HG03558 (cell line): ENCODE measurements around the gene FBXO21.

Experiments used
- ATAC-seq: cut with Tn5 transposase; IDR thresholded peaks from one replicate; pipeline ENCODE4 v1.9.1; 2021; ENCODE audit warnings: moderate number of reproducible peaks; ENCODE audit not compliant: unreplicated experiment; ENCODE audit errors: extremely low read depth

The FBXO21 gene

DNA sequence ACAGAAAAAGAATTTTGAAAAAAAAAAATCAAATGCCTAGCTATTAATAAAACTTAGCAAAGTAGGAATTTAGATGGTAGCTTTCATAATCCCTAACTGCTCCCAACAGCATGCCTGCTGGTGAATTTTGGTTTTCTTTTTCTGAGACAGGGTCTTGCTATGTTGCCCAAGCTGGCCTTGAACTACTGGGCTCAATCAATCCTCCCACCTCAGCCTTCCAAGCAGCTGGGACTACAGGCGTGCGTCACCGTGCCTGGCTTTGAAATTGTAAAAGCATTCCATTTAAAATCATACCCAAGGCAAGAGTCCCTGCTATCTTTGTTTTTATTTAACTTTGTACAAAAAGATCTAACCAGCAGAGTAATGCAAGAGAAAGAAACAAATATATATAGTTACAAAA, 20.7 kb downstream of the FBXO21 start:
- ATAC-seq = no peak

DNA sequence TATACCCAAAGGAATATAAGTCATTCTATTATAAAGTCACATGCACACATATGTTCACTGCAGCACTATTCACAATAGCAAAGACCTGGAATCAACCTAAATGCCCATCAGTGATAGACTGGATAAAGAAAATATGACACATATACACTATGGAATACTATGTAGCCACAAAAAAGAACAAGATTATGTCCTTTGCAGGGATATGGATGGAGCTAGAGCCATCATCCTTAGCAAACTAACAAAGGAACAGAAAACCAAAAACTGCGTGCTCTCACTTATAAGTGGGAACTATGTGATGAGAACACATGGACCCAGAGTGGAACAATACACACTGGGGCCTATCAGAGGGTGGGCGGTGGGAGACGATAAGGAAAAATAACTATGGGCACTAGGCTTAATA, 21.3 kb downstream of the FBXO21 start:
- ATAC-seq = no peak

DNA sequence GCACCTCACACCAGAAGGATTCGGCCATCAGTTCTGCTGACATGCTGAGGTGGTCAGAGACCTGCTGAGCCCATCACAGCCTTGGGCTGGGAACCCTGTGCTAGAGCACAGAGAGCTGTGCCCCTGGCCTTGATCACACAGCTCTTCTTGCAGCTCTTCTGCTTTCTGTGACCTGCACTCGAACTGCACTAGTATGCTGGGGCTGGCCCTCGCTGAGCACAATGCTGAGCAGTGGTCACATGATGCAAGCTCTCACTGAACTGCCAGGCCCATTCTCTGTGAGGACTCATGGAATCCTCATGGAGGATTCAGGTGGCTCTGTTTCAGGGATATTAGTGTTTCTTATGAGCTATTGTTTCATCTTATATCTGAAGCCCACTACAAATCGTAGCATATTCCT, 22.5 kb downstream of the FBXO21 start:
- no peak for ATAC-seq

DNA sequence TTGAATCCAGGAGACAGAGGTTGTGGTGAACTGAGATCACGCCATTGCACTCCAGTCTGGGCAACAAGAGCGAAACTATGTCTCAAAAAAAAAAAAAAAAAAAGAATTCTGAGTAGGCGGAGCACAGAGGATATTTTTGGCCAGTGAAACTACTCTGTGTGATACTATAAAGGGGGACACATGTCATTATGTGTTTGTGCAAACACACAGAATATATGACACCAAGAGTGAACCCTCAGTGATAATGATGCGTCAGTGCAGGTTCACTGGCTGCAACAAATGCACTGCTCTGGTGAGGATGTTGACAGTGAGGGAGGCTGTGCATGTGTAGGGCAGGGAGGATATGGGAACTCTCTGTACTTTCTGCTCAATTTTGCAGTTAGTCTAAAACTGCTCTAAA, 24.2 kb downstream of the FBXO21 start:
- ATAC-seq = no peak

DNA sequence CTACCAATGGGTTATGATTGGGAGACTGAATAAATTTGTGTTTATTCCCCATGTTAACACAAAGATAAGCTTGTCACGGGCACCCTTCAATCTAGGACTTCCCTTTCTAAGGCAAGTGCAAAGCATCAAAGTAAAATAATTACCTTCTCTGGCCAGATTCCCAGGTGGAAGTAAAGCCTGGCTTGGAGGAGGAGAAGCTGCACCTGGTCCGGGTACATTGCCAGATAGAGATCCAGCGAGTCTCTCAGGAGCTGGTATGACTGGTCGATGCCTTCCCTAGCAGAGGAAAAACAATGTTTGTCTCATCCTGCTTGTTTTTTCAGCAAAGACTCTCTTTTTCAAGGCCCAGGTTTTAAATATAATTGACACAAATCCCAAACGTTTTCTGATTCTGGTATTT, 24.9 kb downstream of the FBXO21 start:
- no peak for ATAC-seq

DNA sequence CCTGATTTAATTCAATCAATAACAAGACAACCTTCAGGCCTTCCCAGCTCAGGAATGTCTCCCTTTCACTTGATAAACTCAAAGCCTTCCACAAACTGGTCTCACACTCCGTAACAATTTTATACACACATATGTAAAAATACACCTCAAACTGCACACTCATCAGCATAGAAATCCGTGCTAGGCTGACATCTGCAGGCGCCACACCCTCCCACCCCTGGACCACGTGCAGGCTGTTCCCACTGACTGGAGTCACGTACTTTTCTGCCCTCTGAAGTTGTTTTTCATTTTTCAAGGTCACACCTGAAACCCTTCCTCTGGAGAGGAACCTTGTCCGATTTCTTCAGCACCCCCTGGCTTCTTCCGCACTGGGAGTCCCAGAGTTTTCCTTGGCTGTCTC, 27.6 kb downstream of the FBXO21 start:
- no peak for ATAC-seq

DNA sequence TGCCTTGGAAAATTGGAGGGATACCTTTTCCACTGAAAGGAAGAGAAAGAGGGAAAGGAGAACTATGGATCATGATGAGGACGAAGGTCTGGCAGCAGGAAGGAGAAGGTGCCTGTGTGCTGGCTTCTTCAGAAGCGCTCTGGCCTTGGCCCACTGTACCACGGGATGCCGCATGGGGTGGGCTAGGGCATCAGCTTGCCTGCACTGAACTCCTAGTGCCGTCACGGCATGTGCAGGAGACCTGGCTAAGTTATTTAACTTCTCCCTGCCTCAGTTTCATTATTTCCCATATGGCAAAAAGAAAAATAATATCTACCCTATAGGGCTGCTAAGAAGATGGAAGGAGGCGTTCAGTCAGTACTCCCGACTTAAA, 28.1 kb downstream of the FBXO21 start:
- ATAC-seq = no peak

DNA sequence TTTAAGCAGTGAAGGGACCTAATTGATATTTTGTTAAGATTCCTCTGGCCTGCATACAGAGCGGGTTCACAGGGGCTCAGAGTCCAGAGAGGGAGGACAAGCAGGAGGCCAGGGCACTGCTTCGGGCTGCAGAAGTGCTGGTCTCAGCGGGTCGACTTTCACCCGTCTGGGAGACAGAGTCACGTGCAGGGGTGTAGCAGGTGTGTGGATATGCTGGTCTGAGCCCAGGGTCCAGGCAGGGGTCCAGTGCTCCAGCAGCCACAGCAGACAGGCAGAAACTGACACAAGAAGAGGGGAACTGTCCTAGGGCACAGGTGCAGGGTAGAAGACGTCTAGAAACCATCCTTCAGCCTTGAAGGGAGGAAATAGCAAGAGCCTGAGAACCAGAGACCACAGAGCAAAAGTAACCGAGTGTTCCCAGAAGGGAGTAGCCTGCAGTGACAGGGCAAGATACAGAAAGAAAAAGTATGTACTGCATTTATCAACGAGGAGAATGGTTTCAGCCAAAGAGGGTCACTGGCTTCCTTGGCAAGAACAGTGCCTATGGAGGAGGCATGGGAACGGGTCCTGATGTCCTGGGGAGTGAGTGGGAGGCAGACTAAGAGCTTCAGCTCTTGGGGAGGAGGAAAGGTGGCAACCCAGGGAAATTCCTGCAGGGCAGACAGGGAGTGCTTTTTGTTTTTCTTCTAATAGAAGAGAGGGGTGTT, 28.7 kb downstream of the FBXO21 start:
- ATAC-seq = no peak

DNA sequence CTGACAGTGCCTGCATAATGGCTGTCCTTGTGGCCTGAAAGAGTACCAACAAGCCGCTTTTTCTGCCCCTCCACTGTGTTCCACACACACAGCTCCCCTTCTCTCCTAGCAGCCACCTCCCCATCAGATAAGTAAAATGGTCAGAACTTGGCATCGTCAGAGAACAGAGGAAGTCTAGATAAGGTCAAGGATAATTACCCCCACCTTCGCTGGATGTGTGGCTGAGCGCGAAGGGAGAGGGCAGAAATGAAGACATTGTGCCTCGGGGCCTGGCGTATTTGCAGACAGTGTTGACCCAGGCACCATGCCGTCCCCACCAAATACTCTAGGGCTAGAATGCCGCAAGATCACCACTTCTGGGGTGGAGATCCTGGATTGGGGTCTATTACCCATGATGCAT, 30.6 kb downstream of the FBXO21 start:
- no peak for ATAC-seq

DNA sequence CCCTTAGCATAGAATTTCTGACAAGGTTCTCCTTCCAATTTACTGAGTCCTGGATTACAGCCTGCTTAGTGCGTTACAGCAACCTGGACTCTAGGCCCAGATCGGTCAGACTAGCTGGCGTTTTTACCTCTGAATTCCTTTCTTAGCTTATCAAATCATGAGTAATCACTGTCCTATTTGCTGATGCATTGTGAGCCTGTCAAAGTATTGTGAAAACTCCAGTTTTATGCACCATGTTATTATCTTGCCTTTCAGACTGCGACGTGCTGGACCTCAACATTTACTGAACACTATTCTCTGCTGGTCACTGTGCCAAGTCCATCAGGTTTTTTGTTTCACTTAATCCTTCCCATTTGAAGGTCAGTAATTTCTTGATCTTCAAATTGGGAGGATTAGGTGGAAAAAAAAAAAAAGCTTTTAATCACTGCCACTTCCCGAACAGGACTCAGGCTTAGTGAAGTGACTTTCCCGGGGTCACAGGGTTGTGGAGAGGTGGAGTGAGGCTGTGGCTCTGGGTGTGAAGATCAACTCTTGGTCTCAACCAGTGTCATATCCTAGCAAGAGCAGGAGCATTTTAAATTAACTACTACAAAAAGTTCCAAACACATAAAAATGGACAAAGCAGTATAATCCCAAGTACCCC, 31.2 kb downstream of the FBXO21 start:
- ATAC-seq = no peak

DNA sequence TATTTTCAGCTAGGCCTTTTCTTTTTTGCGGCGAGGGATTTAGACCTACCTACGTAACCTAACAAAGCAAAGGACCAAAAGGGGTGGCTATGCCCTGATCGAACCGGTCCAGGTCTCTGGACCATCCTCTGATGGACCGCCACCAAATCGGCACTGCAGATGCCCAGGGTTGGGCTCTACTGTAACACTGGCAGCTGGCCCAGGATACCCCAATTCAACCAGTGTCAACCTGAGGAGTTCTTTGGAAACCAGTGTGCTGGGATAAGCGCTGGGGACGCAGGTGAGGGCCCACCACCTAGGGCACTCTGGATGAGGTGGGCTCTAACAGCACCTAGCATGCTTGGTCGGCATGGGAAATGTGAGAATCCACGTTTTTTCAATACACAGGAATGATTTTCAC, 32.2 kb downstream of the FBXO21 start:
- no peak for ATAC-seq

DNA sequence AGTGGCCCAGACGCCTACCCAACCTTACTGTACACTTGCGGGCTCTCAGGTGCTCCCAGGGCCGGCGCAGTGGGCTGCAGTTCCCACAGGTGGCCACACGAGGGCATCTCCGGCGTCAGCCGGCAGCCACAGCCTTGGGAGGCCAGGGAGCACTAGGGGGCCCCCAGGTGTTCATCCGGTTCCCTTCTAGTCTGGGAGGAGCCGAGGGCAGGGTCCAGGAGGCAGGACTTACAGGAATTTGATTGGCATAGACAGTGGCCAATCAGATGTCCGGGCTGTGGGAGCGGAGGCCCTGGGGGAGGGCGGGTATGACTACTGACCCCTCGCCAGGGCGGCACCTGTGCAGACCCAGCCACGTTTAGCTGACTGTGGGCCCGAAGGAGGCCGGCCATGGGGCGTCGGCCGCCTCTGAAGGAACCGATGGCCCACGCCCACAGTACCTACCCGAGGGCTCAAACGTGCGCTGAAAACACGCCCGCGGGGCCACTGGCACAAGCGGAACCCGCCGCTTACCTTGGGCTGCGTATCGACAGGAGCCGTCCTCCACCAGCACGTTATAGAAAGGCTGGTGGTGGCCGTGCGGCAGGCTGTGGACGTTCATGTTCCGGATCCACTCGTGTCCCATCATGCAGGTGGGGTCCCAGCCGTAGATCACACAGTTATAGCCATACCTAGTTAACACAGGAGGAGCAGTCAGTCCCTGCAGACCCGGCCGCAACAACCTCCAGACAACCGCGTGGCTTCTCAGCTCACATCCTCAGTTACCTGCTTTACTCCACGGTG, 34.8 kb downstream of the FBXO21 start:
- ATAC-seq = no peak

DNA sequence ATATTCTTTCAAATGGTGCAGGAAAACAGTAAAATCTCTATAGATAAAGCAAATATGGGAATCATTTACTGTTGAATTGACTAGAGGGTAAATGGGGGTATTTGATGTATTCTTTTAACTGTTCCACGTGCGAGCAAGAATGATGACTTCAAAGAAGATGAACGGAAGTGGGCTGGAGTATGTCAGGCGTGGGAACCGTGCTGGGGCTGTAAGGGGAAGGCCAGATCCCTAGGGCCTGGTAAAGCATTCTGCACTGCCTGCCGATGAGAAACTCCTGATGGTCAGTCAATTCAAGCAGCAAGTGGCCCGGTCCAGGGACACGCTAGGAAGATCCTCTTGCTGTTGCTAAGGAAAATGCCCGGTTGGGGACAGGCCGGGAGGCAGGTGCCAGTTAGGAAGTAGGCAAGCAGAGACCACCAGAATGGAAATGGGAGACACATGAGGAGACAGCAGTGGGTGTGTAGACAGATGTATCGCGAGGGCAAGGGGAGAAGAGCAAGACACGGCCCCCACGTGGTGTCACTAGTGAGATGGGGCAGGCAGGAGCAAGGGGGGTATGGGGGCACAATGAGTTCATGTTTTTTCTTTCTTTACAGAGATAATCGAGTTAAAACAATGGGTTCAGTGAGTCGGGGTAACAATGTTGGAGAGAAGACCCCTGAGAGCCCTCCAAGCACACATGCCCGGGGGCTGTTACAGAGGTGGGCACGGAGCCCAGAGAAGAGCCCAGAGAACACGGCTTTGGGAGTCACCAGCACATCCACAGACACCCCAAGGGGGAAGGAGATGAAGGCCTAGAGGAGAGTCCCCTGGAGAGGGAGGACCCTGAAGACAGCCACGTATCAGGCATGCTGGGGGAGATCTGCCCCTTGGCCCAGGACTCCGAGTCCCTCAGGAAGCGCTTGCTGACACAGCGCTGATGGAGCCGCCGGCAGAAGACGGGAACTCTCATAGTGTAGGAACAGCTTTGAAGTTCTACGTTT, 37.2 kb downstream of the FBXO21 start:
- ATAC-seq = no peak

DNA sequence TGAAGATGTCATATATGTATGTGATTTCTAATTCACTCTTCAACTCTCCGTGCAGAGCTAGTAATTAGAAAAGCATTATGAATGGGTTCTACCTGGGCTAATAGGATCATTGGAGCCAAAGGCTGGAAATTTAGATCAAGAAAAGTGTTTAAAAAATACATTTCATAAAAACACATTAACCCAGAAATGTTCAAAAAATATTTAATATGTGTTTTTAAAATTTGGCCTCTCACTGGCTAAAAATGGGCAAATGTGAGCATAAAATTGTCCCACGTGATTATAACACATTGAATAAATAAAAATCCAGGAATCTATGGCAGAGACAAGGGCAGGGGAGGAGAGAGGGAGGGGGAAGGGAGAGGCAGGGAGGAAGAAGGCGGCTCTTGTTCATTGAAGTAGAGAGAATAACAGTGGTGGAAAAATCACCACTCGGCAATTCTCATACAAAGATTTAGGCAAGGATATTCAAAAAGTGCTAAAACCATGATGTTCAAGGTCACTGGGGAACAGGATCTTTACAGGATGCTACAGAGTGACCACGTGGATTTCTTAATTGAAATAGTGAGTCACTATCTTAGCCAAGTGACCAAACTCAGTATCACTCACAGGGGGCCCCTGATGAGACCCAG, 38.8 kb downstream of the FBXO21 start:
- no peak for ATAC-seq

DNA sequence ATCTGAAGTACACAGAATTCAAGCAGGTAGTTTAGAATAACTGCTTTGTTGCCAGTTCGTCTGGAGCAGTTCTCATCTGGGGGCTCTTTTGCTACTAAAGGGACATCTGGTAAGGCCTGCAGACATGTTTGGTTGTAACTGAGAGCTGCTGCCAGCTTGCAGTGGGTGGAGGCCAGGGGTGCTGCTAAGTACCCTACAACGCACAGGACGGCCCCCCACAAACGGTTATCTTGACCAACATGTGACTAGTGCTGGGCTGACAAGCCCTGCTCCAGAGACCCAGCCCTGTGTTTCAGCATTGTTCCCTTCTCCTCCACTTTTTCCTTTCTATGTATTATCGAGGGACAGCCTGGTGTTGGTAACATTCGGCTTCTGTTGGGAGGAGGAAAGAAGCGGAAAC, 40.8 kb downstream of the FBXO21 start:
- ATAC-seq = no peak

DNA sequence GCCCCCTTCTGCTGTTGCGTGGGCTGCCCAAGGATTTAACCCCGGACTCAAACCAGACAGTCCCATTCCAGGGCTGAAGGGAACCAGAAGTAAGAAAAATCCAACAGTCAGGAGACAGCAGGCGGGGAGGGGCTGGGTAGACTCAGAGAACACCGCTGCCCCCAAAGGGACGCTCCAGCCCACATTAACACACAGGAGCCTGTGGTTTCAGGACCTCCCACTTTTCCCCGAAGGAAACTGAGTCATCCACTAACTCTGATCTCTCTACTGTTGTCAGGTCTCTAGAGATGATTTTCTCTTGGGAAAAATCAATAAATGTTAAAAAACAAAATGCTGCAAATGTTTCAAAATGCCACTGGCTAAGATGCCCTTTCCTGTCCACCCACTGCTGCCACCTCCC, 41.6 kb downstream of the FBXO21 start:
- no peak for ATAC-seq

DNA sequence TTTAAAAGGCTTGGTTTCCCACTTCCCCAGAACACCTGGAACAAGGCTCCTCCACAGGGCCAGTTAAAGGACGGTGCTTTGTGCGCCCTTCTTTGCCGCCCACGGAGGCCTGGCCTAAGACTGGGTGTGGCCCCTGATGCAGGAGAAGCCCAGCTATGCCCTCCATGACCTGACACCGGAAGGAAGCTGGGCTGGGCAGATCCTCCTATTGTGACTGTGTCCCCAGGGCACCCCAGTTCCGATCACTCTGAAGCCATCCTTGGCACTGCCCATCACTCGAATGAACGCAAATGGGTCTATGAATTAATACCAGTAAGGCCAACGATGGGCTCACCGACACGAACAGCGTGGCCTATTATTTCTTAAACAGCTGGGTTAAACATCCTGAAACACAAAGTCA, 42.6 kb downstream of the FBXO21 start:
- no peak for ATAC-seq

DNA sequence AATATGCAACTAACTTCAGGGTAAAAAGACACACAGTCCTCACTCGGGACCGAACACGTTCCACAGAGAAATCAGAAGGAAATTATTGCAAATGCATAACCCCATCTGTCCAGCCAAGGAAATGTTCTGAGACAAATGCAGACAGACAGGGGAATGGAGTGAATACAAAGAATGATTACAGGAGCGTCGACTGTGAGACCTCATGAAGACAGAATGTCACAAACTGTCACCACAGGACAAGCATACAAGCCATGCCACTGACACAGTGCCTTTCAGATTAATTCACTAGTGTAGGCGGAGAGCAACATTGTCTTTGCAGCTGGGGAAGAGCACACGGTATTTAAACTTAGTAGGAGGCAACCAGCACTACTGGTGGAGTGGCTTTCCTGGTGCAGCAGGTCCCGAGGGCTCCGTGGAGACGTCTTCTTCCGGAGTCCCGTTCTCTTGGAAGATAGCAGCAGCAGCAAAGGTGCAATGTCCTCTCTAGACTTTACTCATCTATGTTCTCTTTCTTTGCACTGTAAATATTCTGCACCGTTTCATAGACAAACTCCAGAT, 44.6 kb downstream of the FBXO21 start:
- ATAC-seq = no peak

DNA sequence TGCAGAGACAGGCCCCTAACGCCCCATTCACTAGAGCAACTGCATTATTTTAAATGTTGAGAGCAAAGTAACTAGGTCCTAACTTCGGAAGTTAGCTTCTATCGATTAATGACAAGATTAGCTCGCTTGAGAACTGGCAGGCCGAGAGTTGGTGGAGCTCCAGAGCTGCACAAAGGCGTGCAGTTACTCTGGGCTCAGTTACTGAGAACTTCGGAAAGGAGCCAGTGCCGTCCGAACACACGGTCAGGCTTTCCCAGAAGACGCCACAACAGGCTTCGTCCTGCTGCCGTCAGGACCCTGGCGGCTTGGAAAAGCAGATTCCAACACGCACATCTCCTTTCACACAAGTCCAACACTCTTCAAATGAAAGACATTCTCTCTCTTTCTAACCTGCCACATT, 45.7 kb downstream of the FBXO21 start:
- ATAC-seq = no peak
